WTC11 (cell line): Measurements from ENCODE around the gene HOXD13. TPM values are rescaled to one million over a fixed set of nuclear protein-coding genes. Genes with fewer than 3 reads are reported as not detected.

Experiments used
- ATAC-seq: fragments of 200-7000 bp; cut with Tn5 transposase; 2 replicates; pipeline ENCODE4 v1.10.0; 2021; ENCODE audit warnings: mild to moderate bottlenecking, moderate library complexity
- CTCF ChIA-PET: fragments of 300-600 bp; sonication (Branson Sonifier 250); formaldehyde crosslinking; loops from one replicate; lab custom pipeline; 2021; ENCODE audit warnings: antibody characterized with exemption; lab: Charles Lee
- POLR2A ChIA-PET: fragments of 350-600 bp; sonication (Branson Sonifier 250); formaldehyde crosslinking; loops from one replicate; lab custom pipeline; 2021; ENCODE audit warnings: antibody characterized with exemption; lab: Charles Lee
- DNase-seq: peaks from one replicate; pipeline ENCODE4 v3.0.0; 2021; ENCODE audit warnings: low spot score
- H3K27ac Mint-ChIP-seq: 2 replicates; pipeline ENCODE4 v1.8.0; 2021; ENCODE audit warnings: mixed read lengths
- H3K27me3 Mint-ChIP-seq: 2 replicates; pipeline ENCODE4 v1.8.0; 2021; ENCODE audit warnings: low read depth, mild to moderate bottlenecking, moderate library complexity, mixed read lengths
- H3K36me3 Mint-ChIP-seq: 2 replicates; pipeline ENCODE4 v1.8.0; 2021; ENCODE audit warnings: mixed read lengths
- H3K4me1 Mint-ChIP-seq: 2 replicates; pipeline ENCODE4 v1.8.0; 2022; ENCODE audit warnings: mixed read lengths
- H3K4me3 Mint-ChIP-seq: 2 replicates; pipeline ENCODE4 v1.8.0; 2021; ENCODE audit warnings: mild to moderate bottlenecking, moderate library complexity, mixed read lengths
- H3K9me3 Mint-ChIP-seq: 2 replicates; pipeline ENCODE4 v1.8.0; 2021; ENCODE audit warnings: mixed read lengths
- AR ChIP-seq: fragments of 250-450 bp; sonication (Bioruptor Pico); IDR thresholded peaks from 2 replicates; pipeline ENCODE4 v1.9.0; 2021; ENCODE audit warnings: mild to moderate bottlenecking
- ARID4B ChIP-seq: sonication (generic); formaldehyde crosslinking; IDR thresholded peaks from 2 replicates; pipeline ENCODE4 v1.8.0; 2023; ENCODE audit warnings: missing genetic modification reagents, mild to moderate bottlenecking, borderline replicate concordance
- EMX1 ChIP-seq: fragments of 250-450 bp; sonication (Bioruptor Pico); IDR thresholded peaks from 2 replicates; pipeline ENCODE4 v1.8.0; 2021; ENCODE audit warnings: mild to moderate bottlenecking
- ETV6 ChIP-seq: sonication (generic); formaldehyde crosslinking; IDR thresholded peaks from 2 replicates; pipeline ENCODE4 v1.8.1; 2022; ENCODE audit warnings: mild to moderate bottlenecking, missing genetic modification reagents
- FOXP1 ChIP-seq: sonication (generic); formaldehyde crosslinking; IDR thresholded peaks from 2 replicates; pipeline ENCODE4 v1.8.0; 2022; ENCODE audit warnings: missing genetic modification reagents, mild to moderate bottlenecking, moderate library complexity, borderline replicate concordance
- GRHL2 ChIP-seq: fragments of 250-450 bp; sonication (Bioruptor Pico); IDR thresholded peaks from 2 replicates; pipeline ENCODE4 v1.8.0; 2022; ENCODE audit warnings: mild to moderate bottlenecking, moderate library complexity; ENCODE audit not compliant: insufficient replicate concordance, severe bottlenecking
- MYBL2 ChIP-seq: sonication (generic); formaldehyde crosslinking; IDR thresholded peaks from 2 replicates; pipeline ENCODE4 v1.8.1; 2023; ENCODE audit warnings: mild to moderate bottlenecking, moderate library complexity, missing genetic modification reagents
- NFYB ChIP-seq: sonication (generic); formaldehyde crosslinking; conservative IDR thresholded peaks from 2 replicates; pipeline ENCODE4 v1.8.0; 2022; ENCODE audit warnings: low read depth, missing genetic modification reagents
- NR2C2 ChIP-seq: sonication (generic); formaldehyde crosslinking; IDR thresholded peaks from 2 replicates; pipeline ENCODE4 v1.8.0; 2022; ENCODE audit warnings: mild to moderate bottlenecking, missing genetic modification reagents
- RELA ChIP-seq: sonication (generic); formaldehyde crosslinking; IDR thresholded peaks from 2 replicates; pipeline ENCODE4 v1.8.1; 2022; ENCODE audit warnings: missing genetic modification reagents, mild to moderate bottlenecking, borderline replicate concordance
- USF2 ChIP-seq: sonication (generic); formaldehyde crosslinking; IDR thresholded peaks from 2 replicates; pipeline ENCODE4 v1.8.1; 2023; ENCODE audit warnings: mild to moderate bottlenecking, missing genetic modification reagents, moderate library complexity
- ZNF263 ChIP-seq: sonication (generic); formaldehyde crosslinking; IDR thresholded peaks from 2 replicates; pipeline ENCODE4 v1.8.1; 2022; ENCODE audit warnings: low read depth, mild to moderate bottlenecking, moderate library complexity, missing genetic modification reagents
- ZNF281 ChIP-seq: sonication (generic); formaldehyde crosslinking; IDR thresholded peaks from 2 replicates; pipeline ENCODE4 v1.8.0; 2023; ENCODE audit warnings: mild to moderate bottlenecking, missing genetic modification reagents
- ZNF416 ChIP-seq: fragments of 250-450 bp; sonication (Bioruptor Pico); IDR thresholded peaks from 2 replicates; pipeline ENCODE4 v1.9.0; 2021; ENCODE audit warnings: mild to moderate bottlenecking, inconsistent platforms
- ZNF425 ChIP-seq: fragments of 250-450 bp; sonication (Bioruptor Pico); conservative IDR thresholded peaks from 2 replicates; pipeline ENCODE4 v1.9.0; 2021; ENCODE audit warnings: mild to moderate bottlenecking
- ZNF532 ChIP-seq: fragments of 250-450 bp; sonication (Bioruptor Pico); IDR thresholded peaks from 2 replicates; pipeline ENCODE4 v1.9.0; 2021; ENCODE audit warnings: mild to moderate bottlenecking, borderline replicate concordance
- ZNF671 ChIP-seq: fragments of 250-450 bp; sonication (Bioruptor Pico); IDR thresholded peaks from 2 replicates; pipeline ENCODE4 v1.8.0; 2021; ENCODE audit warnings: mild to moderate bottlenecking
- total RNA-seq: library from RNA; stranded (reverse); gene quantifications from 3 replicates; pipeline ENCODE4 v1.2.3, GENCODE V29; 2021

HOXD13 gene
- total RNA-seq, 1 experiment from 2014 or later, result not detected

- ATAC-seq (peak; percentile 76), DNase-seq (peak; percentile 75)
- Mint-ChIP-seq H3K27ac (no peak within 1 kb of the TSS), H3K4me3 (peak within 1 kb of the TSS; percentile 54), H3K9me3 (peaks cover 4% of the 10 kb centered on the region), H3K36me3 (0 out of 2 replicates have a peak, but pooled peaks cover 7% of the 10 kb centered on the region), H3K27me3 (peaks cover 100% of the 10 kb centered on the region), H3K4me1 (peaks cover 19% of the 10 kb centered on the region)
- CTCF ChIA-PET, result interaction anchor here (0.9 to 1.7 kb wide), 2 partner anchors 25 to 72 kb away, joined by 3 to 9 read pairs; no protein-coding TSS in a partner anchor
- POLR2A ChIA-PET, result no interaction called here
- no peak for TF ChIP-seq GRHL2 (CRISPR knock-in tag)
- TF ChIP-seq NFYB (CRISPR knock-in tag), result no peak
- TF ChIP-seq ZNF416 (CRISPR knock-in tag), result no peak
- TF ChIP-seq ZNF532, result no peak
- TF ChIP-seq ARID4B (CRISPR knock-in tag), result no peak
- TF ChIP-seq ZNF281 (CRISPR knock-in tag), result no peak
- no peak for TF ChIP-seq ZNF671 (CRISPR knock-in tag)
- no peak for TF ChIP-seq ZNF425 (CRISPR knock-in tag)
- no peak for TF ChIP-seq MYBL2
- peak; percentile 42; the same call in 1 of the 2 replicates for TF ChIP-seq ETV6 (CRISPR knock-in tag)
- TF ChIP-seq FOXP1 (CRISPR knock-in tag), result no peak
- no peak for TF ChIP-seq EMX1 (CRISPR knock-in tag)
- TF ChIP-seq AR (CRISPR knock-in tag), result no peak
- TF ChIP-seq ZNF263 (CRISPR knock-in tag), result peak; percentile 60; the same call in 1 of the 2 replicates
- TF ChIP-seq RELA (CRISPR knock-in tag), result no peak
- no peak for TF ChIP-seq NR2C2
- peak; percentile 95 for TF ChIP-seq USF2 (CRISPR knock-in tag)
These were observed 23.6 kb downstream of the HOXD13 start, which contains the start of gene HOXD10 for GRCh38 chr2:176115883-176116813. Gene HOXD10, plus strand, starts transcription at chr2:176116778. Its CDS starts 56 bp downstream, at chr2:176116834.
